GM18951 (cell line): ENCODE data around the gene RNF133.
"Not testable (repeated sequence)": the region's sequence is repeated elsewhere in the genome, so short reads cannot be mapped to it uniquely, and the experiment has no call there.

Experiments used
- POLR2A ChIP-seq: IDR thresholded peaks from 4 replicates; pipeline ENCODE4 v1.6.1; 2011; ENCODE audit warnings: mild to moderate bottlenecking; ENCODE audit not compliant: insufficient read length, insufficient read depth; ENCODE audit errors: extremely low read depth
- in situ Hi-C: fragments of 300-500 bp; cut with MboI; formaldehyde crosslinking; loops from one replicate; pipeline ENCODE4 v1.12.0; 2022; ENCODE audit warnings: low sequenced_read_pairs, mixed read lengths, inconsistent platforms; ENCODE audit not compliant: unreplicated experiment

The RNF133 gene

GRCh38 chr7:122679813-122680212 is 19.1 kb downstream of the RNF133 start:
- in situ Hi-C loops, result no loop called here

GRCh38 chr7:122679269-122679709 is 19.6 kb downstream of the RNF133 start:
- in situ Hi-C loops, result not testable (repeated sequence)

More at GRCh38 chr7:122679813-122680212, 19.1 kb downstream of the RNF133 start:
- no peak for TF ChIP-seq POLR2A

- no peak for TF ChIP-seq POLR2A
- in situ Hi-C loops, result no loop called here
Measured at GRCh38 chr7:122677149-122677548, 21.8 kb downstream of the RNF133 start.

DNA sequence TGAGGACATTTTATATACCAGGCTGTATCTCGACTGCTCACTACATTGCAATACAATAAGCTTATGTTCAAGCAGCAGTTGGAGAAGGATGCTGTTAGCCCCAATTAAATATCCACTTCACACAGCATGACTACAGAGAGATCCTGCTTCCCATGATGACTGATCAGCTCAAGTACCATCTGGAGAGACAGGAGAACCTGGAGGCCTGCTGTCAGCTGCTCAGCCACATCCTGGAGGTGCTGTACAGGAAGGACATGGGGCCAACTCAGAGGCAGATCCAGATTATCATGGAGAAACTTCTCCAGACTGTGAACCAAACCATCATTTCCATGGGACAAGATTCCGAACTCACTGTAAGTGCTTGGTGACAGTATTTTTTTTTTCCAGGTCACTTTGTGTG is 22.5 kb downstream of the RNF133 start:
- TF ChIP-seq POLR2A, result no peak
- in situ Hi-C loops, result no loop called here

- in situ Hi-C loops, result no loop called here
- TF ChIP-seq POLR2A, result no peak
Measured at GRCh38 chr7:122675621-122676020, 23.3 kb downstream of the RNF133 start.

DNA sequence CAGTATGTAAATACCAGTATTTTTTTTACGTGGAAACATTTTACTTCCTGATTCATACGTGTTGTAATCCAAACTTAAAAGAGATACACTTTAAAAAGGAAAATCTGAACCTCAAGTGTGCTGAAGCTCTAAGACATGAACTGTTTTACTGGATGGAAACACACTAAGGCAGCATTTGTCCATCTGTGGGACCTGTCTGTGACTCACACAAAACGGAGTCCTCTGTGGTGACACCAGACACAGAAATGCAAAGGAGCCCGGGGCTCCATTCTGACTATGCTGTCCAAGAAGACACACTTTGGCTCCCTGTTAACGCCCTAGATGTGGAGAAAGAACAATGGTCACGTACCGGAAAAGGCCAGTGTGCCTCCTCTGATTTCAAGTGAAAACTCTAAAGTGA is 23.9 kb downstream of the RNF133 start:
- no peak for TF ChIP-seq POLR2A
- in situ Hi-C loops, result no loop called here

DNA sequence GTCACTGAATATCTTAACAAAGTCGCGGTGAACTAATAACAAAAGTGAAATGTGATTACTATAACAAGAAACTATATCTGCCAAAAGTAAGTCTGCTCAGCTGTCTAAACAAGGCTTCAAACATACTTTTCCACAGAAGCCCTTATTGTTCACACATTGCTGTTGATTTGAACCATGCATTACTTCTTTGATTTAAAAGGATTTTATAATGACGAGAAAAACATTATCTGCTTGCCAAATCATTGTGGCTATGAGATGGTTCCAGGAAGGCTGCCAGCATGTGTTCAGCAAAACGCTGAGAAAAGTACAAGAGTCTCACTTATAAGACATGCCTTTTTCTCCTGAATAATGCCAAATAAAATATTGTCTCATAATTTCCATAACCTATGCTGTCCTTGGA is 24.4 kb downstream of the RNF133 start:
- no peak for TF ChIP-seq POLR2A
- in situ Hi-C loops, result no loop called here

DNA sequence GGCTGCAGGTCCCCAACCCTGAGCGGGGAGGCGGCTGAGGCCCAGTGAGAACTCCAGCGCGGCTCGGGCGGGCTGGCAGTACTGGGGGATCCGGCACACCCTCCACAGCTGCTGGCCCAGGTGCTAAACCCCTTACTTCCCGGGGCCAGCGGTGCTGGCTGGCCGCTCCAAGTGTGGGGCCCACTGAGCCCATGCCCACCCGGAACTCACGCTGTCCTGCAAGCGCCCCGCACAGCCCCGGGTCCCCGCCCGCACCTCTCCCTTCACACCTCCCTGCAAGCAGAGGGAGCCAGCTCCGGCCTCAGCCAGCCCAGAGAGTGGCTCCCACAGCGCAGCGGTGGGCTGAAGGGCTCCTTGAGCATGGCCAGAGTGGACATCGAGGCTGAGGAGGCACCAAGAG is 25.0 kb downstream of the RNF133 start:
- in situ Hi-C loops, result no loop called here

GRCh38 chr7:122672536-122672935 is 26.4 kb downstream of the RNF133 start:
- TF ChIP-seq POLR2A, result no peak
- in situ Hi-C loops, result no loop called here

More for the DNA sequence above, 25.0 kb downstream of the RNF133 start:
- no peak for TF ChIP-seq POLR2A

DNA sequence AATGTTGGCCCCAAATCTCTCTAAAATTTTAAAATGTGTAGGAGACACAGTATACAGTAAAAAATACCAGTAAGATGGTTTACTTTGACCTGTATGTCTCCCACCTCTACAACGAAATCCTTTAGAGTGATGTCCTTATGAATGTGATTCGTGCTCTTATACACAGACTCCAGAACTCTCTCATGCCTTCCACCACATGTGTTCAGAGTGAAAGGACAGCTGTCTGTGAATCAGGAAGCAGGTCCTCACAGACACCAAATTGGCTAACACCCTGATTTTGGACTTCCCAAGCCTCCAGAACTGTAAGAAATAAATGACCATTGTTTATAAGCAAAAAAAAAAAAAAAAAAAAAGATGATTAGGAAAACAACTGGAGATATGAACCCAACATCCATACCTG is 35.2 kb downstream of the RNF133 start:
- in situ Hi-C loops, result no loop called here
- no peak for TF ChIP-seq POLR2A

DNA sequence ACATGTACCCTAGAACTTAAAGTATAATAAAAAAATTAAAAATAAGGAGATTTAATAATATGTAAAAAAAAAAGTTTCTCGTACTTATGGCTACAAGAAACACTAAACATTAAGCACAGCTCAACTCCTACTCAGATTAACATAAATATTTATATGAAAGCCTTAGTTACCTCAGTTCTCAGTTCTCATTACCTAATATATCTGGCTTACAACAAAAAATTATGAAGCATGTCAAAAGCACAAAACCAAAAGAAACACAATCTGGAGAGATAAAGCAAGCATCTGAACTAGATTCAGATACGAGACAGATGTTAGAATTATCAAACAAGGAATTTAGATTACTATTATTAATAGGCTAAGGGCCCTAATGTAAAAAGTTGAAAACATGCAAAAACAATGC is 40.1 kb downstream of the RNF133 start:
- TF ChIP-seq POLR2A, result no peak
- in situ Hi-C loops, result no loop called here

- no peak for TF ChIP-seq POLR2A
- in situ Hi-C loops, result no loop called here
Measured at GRCh38 chr7:122653685-122654084, 45.2 kb downstream of the RNF133 start.

GRCh38 chr7:122652876-122653275 is 46.0 kb downstream of the RNF133 start:
- in situ Hi-C loops, result no loop called here
- TF ChIP-seq POLR2A, result no peak

- no peak for TF ChIP-seq POLR2A
- in situ Hi-C loops, result no loop called here
Measured at GRCh38 chr7:122651451-122651850, 47.5 kb downstream of the RNF133 start.
